OCI-LY1 (cell line): Measurements from ENCODE around the gene TMPRSS11A.

Experiments
- H2AFZ ChIP-seq: fragments of 200-600 bp; sonication (generic), shearing (Covaris generic); 2 replicates; pipeline ENCODE4 v1.6.0; 2014; ENCODE audit warnings: antibody characterized with exemption, mild to moderate bottlenecking, low read length
- H3F3A ChIP-seq: fragments of 200-600 bp; sonication (generic), shearing (Covaris generic); 2 replicates; pipeline ENCODE4 v1.6.0; 2014; ENCODE audit warnings: mild to moderate bottlenecking, antibody characterized with exemption, low read length, moderate library complexity; ENCODE audit not compliant: insufficient read depth
- H3K27ac ChIP-seq: fragments of 200-600 bp; sonication (generic); 2 replicates; pipeline ENCODE4 v1.5.1; 2014; ENCODE audit warnings: low read length, mixed run types, mild to moderate bottlenecking, low read depth; ENCODE audit not compliant: poor library complexity, severe bottlenecking
- H3K27me3 ChIP-seq: fragments of 200-600 bp; sonication (generic); 2 replicates; pipeline ENCODE4 v1.6.0; 2014; ENCODE audit warnings: antibody characterized with exemption, mild to moderate bottlenecking, low read length, moderate library complexity; ENCODE audit not compliant: insufficient read depth
- H3K36me3 ChIP-seq: fragments of 200-600 bp; sonication (generic); 2 replicates; pipeline ENCODE4 v1.6.1; 2014; ENCODE audit warnings: mild to moderate bottlenecking, antibody characterized with exemption, low read length, moderate library complexity, mixed read lengths; ENCODE audit not compliant: insufficient read depth
- H3K4me1 ChIP-seq: fragments of 200-600 bp; sonication (generic); 2 replicates; pipeline ENCODE4 v1.5.1; 2014; ENCODE audit warnings: mild to moderate bottlenecking, low read length, moderate library complexity; ENCODE audit not compliant: insufficient read depth, severe bottlenecking
- H3K4me2 ChIP-seq: fragments of 200-600 bp; sonication (generic), shearing (Covaris generic); 2 replicates; pipeline ENCODE4 v1.6.1; 2014; ENCODE audit warnings: low read length
- H3K4me3 ChIP-seq: fragments of 200-600 bp; sonication (generic); 2 replicates; pipeline ENCODE4 v1.5.1; 2014; ENCODE audit warnings: low read length, low read depth, mild to moderate bottlenecking, mixed read lengths; ENCODE audit not compliant: poor library complexity, severe bottlenecking
- H3K79me2 ChIP-seq: fragments of 200-600 bp; shearing (Covaris generic); 2 replicates; pipeline ENCODE4 v1.6.1; 2016; ENCODE audit warnings: mixed run types, low read length, mixed read lengths; ENCODE audit not compliant: insufficient read depth
- H3K9ac ChIP-seq: fragments of 200-600 bp; sonication (generic), shearing (Covaris generic); 2 replicates; pipeline ENCODE4 v1.6.1; 2014; ENCODE audit warnings: mild to moderate bottlenecking, low read length, mixed read lengths
- H3K9me2 ChIP-seq: fragments of 200-600 bp; sonication (generic), shearing (Covaris generic); 2 replicates; pipeline ENCODE4 v1.6.1; 2014; ENCODE audit warnings: low read depth, mild to moderate bottlenecking, low read length, mixed read lengths
- H3K9me3 ChIP-seq: fragments of 200-600 bp; shearing (Covaris generic); 2 replicates; pipeline ENCODE4 v1.6.1; 2014; ENCODE audit warnings: low read length, mixed read lengths
- H4K20me1 ChIP-seq: fragments of 200-600 bp; sonication (generic), shearing (Covaris generic); 2 replicates; pipeline ENCODE4 v1.6.0; 2016; ENCODE audit warnings: mild to moderate bottlenecking, low read length; ENCODE audit not compliant: insufficient read depth
- EZH2 ChIP-seq: fragments of 200-600 bp; sonication (generic), shearing (Covaris generic); IDR thresholded peaks from 2 replicates; pipeline ENCODE4 v1.8.0; 2017; ENCODE audit warnings: borderline replicate concordance, mixed run types, mild to moderate bottlenecking, antibody characterized with exemption, low read length, moderate library complexity, mixed read lengths
- TF ChIP-seq, protein P1 (sequence below): fragments of 200-600 bp; sonication (generic), shearing (Covaris generic); IDR thresholded peaks from 2 replicates; pipeline ENCODE4 v1.5.1; 2017; ENCODE audit warnings: mild to moderate bottlenecking, antibody characterized with exemption, low read length, moderate library complexity, mixed read lengths

The TMPRSS11A gene

GRCh38 chr4:67963356-67963755, at the start of gene TMPRSS11A:
TMPRSS11A (minus strand) TSS chr4:67963493; CDS start chr4:67963393, 100 bp downstream.
- no peaks in the 10 kb centered on the region for H3K9me3 ChIP-seq
- H4K20me1 ChIP-seq: no peaks in the 10 kb centered on the region
- H3K9ac ChIP-seq: no peak within 1 kb of the TSS
- no peak within 1 kb of the TSS for H3K4me3 ChIP-seq
- H3K79me2 ChIP-seq: no peaks in the 10 kb centered on the region
- no peaks in the 10 kb centered on the region for H3F3A ChIP-seq
- H3K9me2 ChIP-seq: no peaks in the 10 kb centered on the region
- H3K27ac ChIP-seq: no peak within 1 kb of the TSS
- no peak within 1 kb of the TSS for H2AFZ ChIP-seq
- H3K4me1 ChIP-seq: no peaks in the 10 kb centered on the region
- no peak within 1 kb of the TSS for H3K4me2 ChIP-seq
- no peaks in the 10 kb centered on the region for H3K27me3 ChIP-seq
- no peak for TF ChIP-seq EZH2
- TF ChIP-seq, protein P1, sequence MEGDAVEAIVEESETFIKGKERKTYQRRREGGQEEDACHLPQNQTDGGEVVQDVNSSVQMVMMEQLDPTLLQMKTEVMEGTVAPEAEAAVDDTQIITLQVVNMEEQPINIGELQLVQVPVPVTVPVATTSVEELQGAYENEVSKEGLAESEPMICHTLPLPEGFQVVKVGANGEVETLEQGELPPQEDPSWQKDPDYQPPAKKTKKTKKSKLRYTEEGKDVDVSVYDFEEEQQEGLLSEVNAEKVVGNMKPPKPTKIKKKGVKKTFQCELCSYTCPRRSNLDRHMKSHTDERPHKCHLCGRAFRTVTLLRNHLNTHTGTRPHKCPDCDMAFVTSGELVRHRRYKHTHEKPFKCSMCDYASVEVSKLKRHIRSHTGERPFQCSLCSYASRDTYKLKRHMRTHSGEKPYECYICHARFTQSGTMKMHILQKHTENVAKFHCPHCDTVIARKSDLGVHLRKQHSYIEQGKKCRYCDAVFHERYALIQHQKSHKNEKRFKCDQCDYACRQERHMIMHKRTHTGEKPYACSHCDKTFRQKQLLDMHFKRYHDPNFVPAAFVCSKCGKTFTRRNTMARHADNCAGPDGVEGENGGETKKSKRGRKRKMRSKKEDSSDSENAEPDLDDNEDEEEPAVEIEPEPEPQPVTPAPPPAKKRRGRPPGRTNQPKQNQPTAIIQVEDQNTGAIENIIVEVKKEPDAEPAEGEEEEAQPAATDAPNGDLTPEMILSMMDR: no peak
- no peaks in the 10 kb centered on the region for H3K36me3 ChIP-seq

DNA sequence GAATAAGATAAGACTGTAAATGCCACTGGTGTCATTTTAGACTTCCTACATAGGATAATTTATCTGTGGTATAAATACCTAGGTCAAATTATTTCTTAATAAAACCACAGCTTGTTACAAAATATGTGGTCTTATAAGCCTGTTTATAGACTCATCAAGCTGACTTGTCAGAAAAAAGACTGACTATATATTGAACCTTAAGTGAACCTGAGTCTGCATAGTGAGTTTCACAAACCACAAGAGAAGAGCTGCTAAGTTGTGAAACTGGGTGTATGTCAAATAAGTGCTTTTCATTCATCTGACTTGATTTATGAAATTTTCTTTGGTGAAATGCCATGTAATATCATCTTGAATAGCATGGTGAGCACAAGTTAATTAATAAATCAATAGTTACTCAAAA, 48.4 kb upstream of the TMPRSS11A start:
- no peaks in the 10 kb centered on the region for H3F3A ChIP-seq
- no peak overlapping the region for H3K4me3 ChIP-seq
- H3K9ac ChIP-seq: no peak overlapping the region
- no peaks in the 10 kb centered on the region for H3K79me2 ChIP-seq
- H3K4me2 ChIP-seq: no peak overlapping the region
- no peaks in the 10 kb centered on the region for H3K27me3 ChIP-seq
- no peaks in the 10 kb centered on the region for H3K36me3 ChIP-seq
- H3K4me1 ChIP-seq: no peaks in the 10 kb centered on the region
- H3K9me3 ChIP-seq: no peaks in the 10 kb centered on the region
- no peaks in the 10 kb centered on the region for H4K20me1 ChIP-seq
- H3K9me2 ChIP-seq: no peaks in the 10 kb centered on the region
- no peak overlapping the region for H3K27ac ChIP-seq
- H2AFZ ChIP-seq: no peak overlapping the region
- TF ChIP-seq EZH2: no peak
- TF ChIP-seq, protein P1: no peak

DNA sequence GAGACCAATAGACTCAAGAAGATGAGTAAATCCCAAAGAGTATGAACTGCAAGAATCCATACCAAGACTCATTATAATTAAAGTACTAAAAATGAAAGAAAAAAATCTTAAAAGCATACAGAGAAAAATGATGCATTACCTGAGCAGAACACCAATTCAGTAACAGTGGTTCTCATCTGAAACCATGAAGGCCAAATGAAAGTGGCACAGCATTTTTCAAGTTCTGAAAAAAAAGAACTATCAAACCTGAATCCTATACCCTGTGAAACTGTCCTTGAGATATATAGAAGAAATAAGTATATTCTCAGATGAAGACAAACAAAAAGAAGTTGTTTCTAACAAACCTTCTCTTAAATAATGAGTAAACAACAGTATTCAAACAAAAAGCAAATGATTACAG, 39.6 kb upstream of the TMPRSS11A start:
- Histone ChIP-seq H2AFZ (no peak overlapping the region), H3F3A (no peaks in the 10 kb centered on the region), H3K4me1 (no peaks in the 10 kb centered on the region), H3K4me3 (no peak overlapping the region), H3K9me3 (no peaks in the 10 kb centered on the region), H3K27me3 (no peaks in the 10 kb centered on the region), H3K4me2 (no peak overlapping the region), H3K36me3 (no peaks in the 10 kb centered on the region), H3K79me2 (no peaks in the 10 kb centered on the region), H3K9ac (no peak overlapping the region), H4K20me1 (no peaks in the 10 kb centered on the region), H3K9me2 (no peaks in the 10 kb centered on the region), H3K27ac (no peak overlapping the region)
- no peak for TF ChIP-seq EZH2
- TF ChIP-seq, protein P1: no peak
